Smooth muscle cell (in vitro differentiated cells): ENCODE results near the gene CAPSL. TPM values are rescaled to one million over a fixed set of nuclear protein-coding genes. Genes with fewer than 3 reads are reported as not detected.
"Not testable (repeated sequence)": the region's sequence is repeated elsewhere in the genome, so short reads cannot be mapped to it uniquely, and the experiment has no call there.

Source experiments
- DNase-seq: peaks from one replicate; lab custom pipeline; 2025; ENCODE audit not compliant: unreplicated experiment; lab: John Stamatoyannopoulos, UW
- H2AFZ ChIP-seq: fragments of 200-600 bp; sonication (generic); 2 replicates; pipeline ENCODE4 v1.6.0; 2016; ENCODE audit warnings: antibody characterized with exemption, low read depth, mild to moderate bottlenecking
- H3F3A ChIP-seq: fragments of 200-600 bp; sonication (generic); 2 replicates; pipeline ENCODE4 v1.6.0; 2017; ENCODE audit warnings: antibody characterized with exemption, low read depth
- H3K27ac ChIP-seq: fragments of 200-600 bp; sonication (generic); 2 replicates; pipeline ENCODE4 v1.5.1; 2016; ENCODE audit warnings: low read depth, mild to moderate bottlenecking
- H3K27me3 ChIP-seq: fragments of 200-600 bp; sonication (generic); 2 replicates; pipeline ENCODE4 v1.6.1; 2016; ENCODE audit warnings: low read depth, mild to moderate bottlenecking
- H3K36me3 ChIP-seq: fragments of 200-600 bp; sonication (generic); 2 replicates; pipeline ENCODE4 v1.5.1; 2016; ENCODE audit warnings: low read depth
- H3K4me1 ChIP-seq: fragments of 200-600 bp; sonication (generic); 2 replicates; pipeline ENCODE4 v1.5.1; 2016; ENCODE audit warnings: low read depth
- H3K4me2 ChIP-seq: fragments of 200-600 bp; sonication (generic); 2 replicates; pipeline ENCODE4 v1.6.0; 2016; ENCODE audit warnings: mild to moderate bottlenecking
- H3K4me3 ChIP-seq: fragments of 200-600 bp; sonication (generic); 2 replicates; pipeline ENCODE4 v1.5.1; 2016; ENCODE audit warnings: mild to moderate bottlenecking
- H3K79me2 ChIP-seq: fragments of 200-600 bp; sonication (generic); 2 replicates; pipeline ENCODE4 v1.6.0; 2016; ENCODE audit warnings: low read depth, mild to moderate bottlenecking
- H3K9ac ChIP-seq: fragments of 200-600 bp; sonication (generic); 2 replicates; pipeline ENCODE4 v1.6.0; 2016; ENCODE audit warnings: low read depth
- H3K9me3 ChIP-seq: fragments of 200-600 bp; sonication (generic); replicated peaks from 2 replicates; pipeline ENCODE4 v1.5.1; 2016; ENCODE audit warnings: low read depth
- H4K20me1 ChIP-seq: fragments of 200-600 bp; sonication (generic); 2 replicates; pipeline ENCODE4 v1.6.0; 2016; ENCODE audit warnings: low read depth
- WGBS: methylation state at CpG from one replicate; pipeline ENCODE4 v1.1.7; 2016; ENCODE audit warnings: low lambda C conversion rate; 5-methylcytosine and 5-hydroxymethylcytosine counted together
- polyA plus RNA-seq: library from polyadenylated mRNA; unstranded; fragments of >200 nt; fragmentation: Nextera tagmentation; extraction: Ambion mirVana; gene quantifications from 2 replicates; pipeline ENCODE4 v1.2.1, GENCODE V29; 2016
- total RNA-seq: library from RNA; depleted of rRNA; stranded (reverse); fragments of >200 nt; gene quantifications from 2 replicates; pipeline ENCODE4 v1.2.3, GENCODE V29; 2014
- TF ChIP-seq, protein P1 (sequence below): fragments of 200-600 bp; sonication (generic); IDR thresholded peaks from 2 replicates; pipeline ENCODE4 v1.5.1; 2017; ENCODE audit warnings: borderline replicate concordance, mild to moderate bottlenecking, antibody characterized with exemption; ENCODE audit not compliant: insufficient read depth, poor library complexity, severe bottlenecking

Gene CAPSL
- total and polyA plus RNA-seq, 2 experiments from 2014 or later, result 0.13 TPM; not detected in 1

DNA sequence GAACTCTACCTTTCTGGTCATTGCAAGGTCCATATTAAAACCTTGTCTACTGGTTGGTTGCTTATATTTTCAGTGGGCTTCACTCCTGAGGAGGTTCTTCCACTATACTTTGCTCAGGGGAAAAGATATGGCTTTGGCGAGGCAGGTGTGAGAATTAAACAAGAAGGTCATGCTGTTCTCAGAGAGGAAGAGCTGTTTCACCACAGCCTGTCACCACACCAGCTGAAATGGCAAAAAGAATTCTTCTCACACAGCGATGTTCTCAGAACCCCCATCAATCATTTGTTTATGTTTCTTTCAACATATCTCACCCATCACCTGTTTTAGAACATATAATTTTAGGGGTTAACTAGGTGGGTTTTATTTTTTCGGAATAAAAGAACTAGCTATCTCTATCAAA, 38.6 kb downstream of the CAPSL start:
- WGBS, result 67% methylated on average over 3 of the region's 3 CpGs

DNA sequence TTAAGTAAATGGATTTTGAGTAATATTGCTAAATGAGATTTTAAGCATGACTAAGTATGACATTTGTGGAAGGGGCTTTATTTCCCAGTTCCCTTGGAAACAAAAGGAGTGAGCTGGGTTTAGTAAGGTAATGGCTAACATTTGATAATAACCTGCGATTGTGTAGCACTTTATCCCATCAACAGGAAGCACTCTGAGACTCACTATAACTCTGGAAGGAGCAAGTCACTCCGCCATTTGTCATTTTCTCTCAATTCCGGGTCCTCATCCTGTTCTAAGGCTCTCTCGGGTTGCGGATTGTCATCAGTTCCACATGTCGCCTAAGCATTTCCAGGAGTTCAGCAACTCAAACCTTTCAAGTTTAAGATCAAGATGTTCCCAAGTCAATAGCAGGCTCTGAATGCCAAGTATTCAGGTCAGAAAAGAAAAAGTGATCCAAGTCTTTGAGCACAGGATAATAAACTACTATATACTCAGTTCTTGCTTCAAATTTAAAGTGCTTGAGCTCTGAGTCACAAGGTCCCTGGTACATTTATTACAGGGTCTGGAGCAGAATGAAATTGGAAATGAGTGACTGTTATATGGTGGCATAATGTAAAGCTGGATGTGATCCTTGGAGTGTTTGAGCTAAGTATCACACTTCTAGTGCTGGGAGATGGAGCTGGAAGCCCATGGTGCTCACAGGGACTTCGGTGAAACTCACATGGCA, 39.3 kb downstream of the CAPSL start:
- Histone ChIP-seq H3K4me1 (no peaks in the 10 kb centered on the region), H3F3A (no peaks in the 10 kb centered on the region), H3K9ac (no peak overlapping the region), H3K9me3 (no peaks in the 10 kb centered on the region), H2AFZ (no peak overlapping the region), H3K36me3 (no peaks in the 10 kb centered on the region), H3K4me2 (no peak overlapping the region), H3K27me3 (no peaks in the 10 kb centered on the region), H3K27ac (no peak overlapping the region), H3K79me2 (no peaks in the 10 kb centered on the region), H4K20me1 (no peaks in the 10 kb centered on the region), H3K4me3 (no peak overlapping the region)
- WGBS, result 86% methylated on average over 7 of the region's 7 CpGs
- TF ChIP-seq, protein P1, sequence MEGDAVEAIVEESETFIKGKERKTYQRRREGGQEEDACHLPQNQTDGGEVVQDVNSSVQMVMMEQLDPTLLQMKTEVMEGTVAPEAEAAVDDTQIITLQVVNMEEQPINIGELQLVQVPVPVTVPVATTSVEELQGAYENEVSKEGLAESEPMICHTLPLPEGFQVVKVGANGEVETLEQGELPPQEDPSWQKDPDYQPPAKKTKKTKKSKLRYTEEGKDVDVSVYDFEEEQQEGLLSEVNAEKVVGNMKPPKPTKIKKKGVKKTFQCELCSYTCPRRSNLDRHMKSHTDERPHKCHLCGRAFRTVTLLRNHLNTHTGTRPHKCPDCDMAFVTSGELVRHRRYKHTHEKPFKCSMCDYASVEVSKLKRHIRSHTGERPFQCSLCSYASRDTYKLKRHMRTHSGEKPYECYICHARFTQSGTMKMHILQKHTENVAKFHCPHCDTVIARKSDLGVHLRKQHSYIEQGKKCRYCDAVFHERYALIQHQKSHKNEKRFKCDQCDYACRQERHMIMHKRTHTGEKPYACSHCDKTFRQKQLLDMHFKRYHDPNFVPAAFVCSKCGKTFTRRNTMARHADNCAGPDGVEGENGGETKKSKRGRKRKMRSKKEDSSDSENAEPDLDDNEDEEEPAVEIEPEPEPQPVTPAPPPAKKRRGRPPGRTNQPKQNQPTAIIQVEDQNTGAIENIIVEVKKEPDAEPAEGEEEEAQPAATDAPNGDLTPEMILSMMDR, result no peak
- DNase-seq, result no peak

More for the DNA sequence above, 38.6 kb downstream of the CAPSL start:
- H3K79me2 ChIP-seq, result no peaks in the 10 kb centered on the region
- no peak overlapping the region for H3K9ac ChIP-seq
- H3K27ac ChIP-seq, result no peak overlapping the region
- TF ChIP-seq, protein P1, result no peak
- no peak overlapping the region for H2AFZ ChIP-seq
- no peaks in the 10 kb centered on the region for H3K4me1 ChIP-seq
- H3K9me3 ChIP-seq, result no peaks in the 10 kb centered on the region
- DNase-seq, result no peak
- no peaks in the 10 kb centered on the region for H3K36me3 ChIP-seq
- no peaks in the 10 kb centered on the region for H3K27me3 ChIP-seq
- no peak overlapping the region for H3K4me2 ChIP-seq
- no peaks in the 10 kb centered on the region for H4K20me1 ChIP-seq
- no peaks in the 10 kb centered on the region for H3F3A ChIP-seq
- no peak overlapping the region for H3K4me3 ChIP-seq

DNA sequence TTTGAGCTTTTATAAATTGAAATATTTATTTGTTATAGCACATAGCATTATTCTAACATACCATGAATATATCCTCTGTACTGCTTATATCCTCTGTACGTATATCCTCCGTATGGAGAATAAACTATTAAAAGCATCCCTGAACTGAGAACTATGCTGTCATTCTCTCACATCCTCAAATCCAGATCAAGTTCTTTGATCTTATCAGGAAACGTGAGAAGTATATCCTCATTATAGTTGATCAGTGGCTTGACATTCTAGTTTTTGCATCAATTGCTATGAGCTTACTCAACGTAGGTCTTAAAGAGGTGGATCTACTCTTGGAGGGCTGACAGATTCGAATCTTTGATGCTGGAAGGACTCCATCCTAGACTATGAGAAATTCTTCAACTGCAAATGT, 44.3 kb downstream of the CAPSL start:
- no peak overlapping the region for H3K9ac ChIP-seq
- no peak for DNase-seq
- H3K4me2 ChIP-seq, result no peak overlapping the region
- 87% methylated on average over 5 of the region's 5 CpGs for WGBS
- H2AFZ ChIP-seq, result no peak overlapping the region
- H3K79me2 ChIP-seq, result no peaks in the 10 kb centered on the region
- H3K36me3 ChIP-seq, result no peaks in the 10 kb centered on the region
- no peaks in the 10 kb centered on the region for H3F3A ChIP-seq
- H3K27ac ChIP-seq, result no peak overlapping the region
- H3K9me3 ChIP-seq, result no peaks in the 10 kb centered on the region
- H3K4me1 ChIP-seq, result no peaks in the 10 kb centered on the region
- TF ChIP-seq, protein P1, result no peak
- no peaks in the 10 kb centered on the region for H3K27me3 ChIP-seq
- no peak overlapping the region for H3K4me3 ChIP-seq
- no peaks in the 10 kb centered on the region for H4K20me1 ChIP-seq

DNA sequence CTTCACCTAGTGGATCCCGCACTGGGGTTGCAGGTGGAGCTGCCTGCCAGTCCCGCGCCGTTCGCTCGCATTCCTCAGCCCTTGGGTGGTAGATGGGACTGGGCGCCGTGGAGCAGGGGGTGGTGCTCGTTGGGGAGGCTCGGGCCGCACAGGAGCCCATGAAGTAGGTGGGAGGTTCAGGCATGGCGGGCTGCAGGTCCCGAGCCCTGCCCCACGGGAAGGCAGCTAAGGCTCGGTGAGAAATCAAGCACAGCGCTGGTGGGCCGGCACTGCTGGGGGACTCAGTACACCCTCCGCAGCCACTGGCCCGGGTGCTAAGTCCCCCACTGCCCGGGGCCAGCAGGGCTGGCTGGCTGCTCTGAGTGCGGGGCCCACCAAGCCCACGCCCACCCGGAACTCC, 45.6 kb downstream of the CAPSL start:
- H3K4me3 ChIP-seq, H3K79me2 ChIP-seq, H4K20me1 ChIP-seq, DNase-seq, H3F3A ChIP-seq, H3K36me3 ChIP-seq, H3K27ac ChIP-seq, H3K9me3 ChIP-seq, H3K4me2 ChIP-seq, H2AFZ ChIP-seq, H3K27me3 ChIP-seq, H3K9ac ChIP-seq, H3K4me1 ChIP-seq: not testable (repeated sequence)
- WGBS, result 98% methylated on average over 19 of the region's 23 CpGs
